HG02852 (cell line): ENCODE data around the gene ENO2.
"Not testable (repeated sequence)": the region's sequence is repeated elsewhere in the genome, so short reads cannot be mapped to it uniquely, and the experiment has no call there.

Experiments
- ATAC-seq: cut with Tn5 transposase; IDR thresholded peaks from one replicate; pipeline ENCODE4 v1.9.1; 2021; ENCODE audit warnings: mild to moderate bottlenecking, moderate library complexity; ENCODE audit not compliant: unreplicated experiment

ENO2 gene

DNA sequence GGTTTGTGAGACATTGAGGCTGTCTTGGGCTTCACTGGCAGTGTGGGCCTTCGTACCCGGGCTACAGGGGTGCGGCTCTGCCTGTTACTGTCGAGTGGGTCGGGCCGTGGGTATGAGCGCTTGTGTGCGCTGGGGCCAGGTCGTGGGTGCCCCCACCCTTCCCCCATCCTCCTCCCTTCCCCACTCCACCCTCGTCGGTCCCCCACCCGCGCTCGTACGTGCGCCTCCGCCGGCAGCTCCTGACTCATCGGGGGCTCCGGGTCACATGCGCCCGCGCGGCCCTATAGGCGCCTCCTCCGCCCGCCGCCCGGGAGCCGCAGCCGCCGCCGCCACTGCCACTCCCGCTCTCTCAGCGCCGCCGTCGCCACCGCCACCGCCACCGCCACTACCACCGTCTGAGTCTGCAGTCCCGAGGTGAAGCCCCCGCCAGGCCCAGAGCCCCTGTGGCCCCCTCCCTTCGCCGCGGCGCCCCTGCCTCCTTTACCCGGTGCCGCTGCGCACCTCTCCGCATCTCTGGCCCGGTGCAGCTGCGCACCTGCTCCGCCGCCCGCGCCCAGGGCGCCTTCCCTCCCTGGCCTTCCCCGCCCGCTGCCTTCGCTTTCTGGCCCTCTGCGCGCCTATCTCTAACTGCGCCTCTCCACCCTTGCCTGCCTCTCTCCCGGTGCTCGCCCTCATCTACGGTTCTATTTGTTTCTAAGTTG is at the start of gene ENO2:
Gene ENO2, plus strand, starts transcription at position 335 of the 701 bp plus-strand sequence. CDS start 1,253 bp downstream, outside the sequence.
- peak; percentile 86 for ATAC-seq

DNA sequence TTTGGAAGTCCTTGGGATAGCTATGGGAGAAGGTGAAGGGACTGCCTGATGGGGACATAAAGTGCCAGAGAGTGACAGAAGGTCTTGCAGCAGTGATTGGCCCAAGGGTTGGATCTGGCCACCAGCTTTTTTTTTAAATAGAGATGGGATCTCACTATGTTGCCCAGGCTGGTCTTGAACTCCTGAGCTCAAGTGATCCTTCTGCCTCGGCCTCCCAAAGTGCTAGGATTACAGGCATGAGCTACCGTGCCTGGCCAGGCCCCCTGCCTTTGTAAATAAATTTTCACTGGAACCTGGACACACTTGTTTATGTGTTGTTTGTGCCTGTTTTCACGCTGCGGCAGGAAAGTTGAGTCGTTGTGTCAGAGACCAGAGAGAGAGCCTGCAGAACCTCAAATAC is 49.1 kb upstream of the ENO2 start:
- not testable (repeated sequence) for ATAC-seq

DNA sequence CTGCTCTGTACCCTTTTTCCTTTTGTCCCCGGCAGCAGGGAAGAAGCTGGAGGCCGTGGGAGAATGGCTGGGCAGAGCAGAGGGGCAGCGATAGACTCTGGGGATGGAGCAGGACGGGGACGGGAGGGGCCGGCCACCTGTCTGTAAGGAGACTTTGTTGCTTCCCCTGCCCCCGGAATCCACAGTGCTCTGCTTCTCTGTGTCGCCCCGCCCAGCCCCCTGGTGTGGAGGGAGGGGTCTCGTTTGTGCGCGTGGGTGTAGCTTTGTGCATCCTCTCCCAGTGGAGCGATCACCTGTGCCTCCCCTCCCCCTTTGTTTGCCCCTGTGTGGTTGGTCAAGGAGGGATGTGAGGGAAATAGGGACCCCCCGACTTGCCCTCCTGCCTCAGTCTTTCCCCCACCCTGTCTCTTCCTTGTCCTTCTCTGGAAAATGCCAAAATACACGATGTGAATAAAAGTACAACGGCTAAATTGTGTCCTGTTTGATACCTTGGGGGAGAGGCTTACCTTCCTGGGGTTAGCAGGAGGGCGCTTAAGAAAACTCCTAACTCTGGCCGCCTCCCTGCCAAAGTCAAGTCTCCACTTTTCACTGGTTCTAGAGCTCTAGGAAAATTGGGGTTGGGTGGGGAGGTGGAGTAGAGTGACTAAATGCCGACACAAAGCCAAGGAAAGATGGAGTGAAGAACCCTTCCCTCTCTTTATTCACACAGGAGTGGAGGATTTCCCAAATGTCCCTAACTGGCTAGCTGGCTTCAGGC is 48.0 kb upstream of the ENO2 start:
- ATAC-seq, result no peak

DNA sequence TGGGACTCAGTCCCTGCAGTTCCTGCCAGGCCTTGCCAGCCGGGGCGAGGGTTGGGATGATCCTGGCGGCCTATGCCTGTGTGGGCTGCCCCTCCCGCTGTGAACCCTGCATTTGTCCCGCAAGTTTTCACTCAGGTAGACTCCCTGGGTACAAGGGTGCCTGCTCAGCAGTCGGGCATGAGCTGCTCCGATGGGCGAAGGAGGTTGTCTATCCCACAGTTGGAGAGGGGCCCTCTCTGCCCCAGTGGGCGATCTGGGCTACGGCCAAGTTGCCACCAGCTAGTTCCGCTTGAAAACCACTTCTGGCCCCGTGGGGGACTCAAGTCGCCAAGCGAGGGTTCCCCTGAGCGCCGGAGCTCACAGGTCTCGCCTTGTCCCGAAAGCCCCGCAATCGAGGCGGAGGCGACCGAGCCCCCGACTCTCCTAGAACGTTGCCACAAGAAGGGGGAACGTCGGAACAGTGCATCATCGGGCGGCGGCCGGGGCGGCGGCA is 47.4 kb upstream of the ENO2 start:
- peak; percentile 14 for ATAC-seq

DNA sequence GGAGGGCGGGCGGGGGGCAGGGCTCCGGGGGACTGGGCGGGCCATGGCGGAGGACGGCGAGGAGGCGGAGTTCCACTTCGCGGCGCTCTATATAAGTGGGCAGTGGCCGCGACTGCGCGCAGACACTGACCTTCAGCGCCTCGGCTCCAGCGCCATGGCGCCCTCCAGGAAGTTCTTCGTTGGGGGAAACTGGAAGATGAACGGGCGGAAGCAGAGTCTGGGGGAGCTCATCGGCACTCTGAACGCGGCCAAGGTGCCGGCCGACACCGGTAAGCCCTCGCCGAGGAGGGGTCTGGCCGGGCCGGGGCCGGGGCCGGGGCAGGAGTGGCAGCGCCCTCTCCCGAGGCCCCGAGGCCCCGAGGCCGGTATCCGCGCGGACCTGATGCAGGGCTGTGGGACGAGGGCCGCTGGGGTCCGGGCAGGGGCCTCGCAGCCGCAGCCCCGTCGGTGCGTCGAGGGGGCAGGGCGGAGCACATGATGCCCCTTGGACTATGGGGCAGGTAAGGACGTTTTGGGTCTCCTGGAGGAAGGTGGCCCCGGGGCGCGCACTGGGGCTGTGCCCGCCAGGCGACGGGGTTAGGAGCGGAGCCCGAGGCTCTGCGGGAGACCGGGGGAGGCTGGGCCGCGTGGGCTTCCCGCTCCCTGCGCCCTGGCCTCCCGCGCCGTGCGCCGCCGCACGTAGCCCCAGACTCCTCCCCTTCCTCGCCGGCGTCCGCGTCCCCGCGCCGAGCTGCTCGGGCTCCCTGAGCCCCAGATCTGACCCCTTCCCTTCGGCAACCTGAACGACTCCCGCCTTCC is 46.8 kb upstream of the ENO2 start, which contains the start of gene TPI1:
Gene TPI1, plus strand, starts transcription at position 119 of the 798 bp plus-strand sequence. Its CDS starts 36 bp downstream, at position 155.
- peak; percentile 68 for ATAC-seq

DNA sequence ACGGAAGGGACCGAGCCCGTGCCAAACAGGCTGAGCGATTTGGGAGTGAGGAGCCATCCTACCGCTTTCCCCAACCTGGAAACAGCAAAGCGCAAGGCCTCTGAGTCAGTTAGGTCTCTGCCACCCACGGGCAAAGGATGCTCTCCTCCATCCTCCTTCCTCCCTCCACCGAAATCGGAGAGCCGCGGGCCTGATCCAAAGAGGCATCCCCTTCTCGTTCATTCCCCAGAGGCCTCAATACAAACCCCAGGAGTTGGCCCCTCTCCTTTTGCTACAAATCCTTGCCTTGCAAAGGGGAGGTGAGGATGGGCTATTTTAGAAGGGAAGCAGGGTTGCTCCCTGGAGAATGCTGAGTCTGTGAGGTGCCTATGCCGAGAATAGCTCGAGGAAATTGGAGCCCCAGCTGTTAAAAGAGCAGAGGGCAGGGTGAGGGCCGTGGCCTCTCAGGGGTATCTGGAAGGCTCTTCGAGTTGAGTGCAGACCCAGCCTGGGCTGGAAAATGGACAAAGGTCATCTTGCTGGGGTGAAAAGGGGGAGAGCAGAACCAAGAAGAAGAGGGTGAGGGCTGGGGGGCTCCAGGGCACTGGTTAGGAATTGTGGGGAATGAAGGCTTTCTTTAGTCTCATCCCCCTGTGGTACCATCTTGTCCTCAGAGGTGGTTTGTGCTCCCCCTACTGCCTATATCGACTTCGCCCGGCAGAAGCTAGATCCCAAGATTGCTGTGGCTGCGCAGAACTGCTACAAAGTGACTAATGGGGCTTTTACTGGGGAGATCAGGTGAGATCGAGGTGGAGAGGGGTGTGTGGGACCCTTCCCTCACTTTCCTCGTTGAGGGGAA is 46.0 kb upstream of the ENO2 start:
- ATAC-seq, result no peak

DNA sequence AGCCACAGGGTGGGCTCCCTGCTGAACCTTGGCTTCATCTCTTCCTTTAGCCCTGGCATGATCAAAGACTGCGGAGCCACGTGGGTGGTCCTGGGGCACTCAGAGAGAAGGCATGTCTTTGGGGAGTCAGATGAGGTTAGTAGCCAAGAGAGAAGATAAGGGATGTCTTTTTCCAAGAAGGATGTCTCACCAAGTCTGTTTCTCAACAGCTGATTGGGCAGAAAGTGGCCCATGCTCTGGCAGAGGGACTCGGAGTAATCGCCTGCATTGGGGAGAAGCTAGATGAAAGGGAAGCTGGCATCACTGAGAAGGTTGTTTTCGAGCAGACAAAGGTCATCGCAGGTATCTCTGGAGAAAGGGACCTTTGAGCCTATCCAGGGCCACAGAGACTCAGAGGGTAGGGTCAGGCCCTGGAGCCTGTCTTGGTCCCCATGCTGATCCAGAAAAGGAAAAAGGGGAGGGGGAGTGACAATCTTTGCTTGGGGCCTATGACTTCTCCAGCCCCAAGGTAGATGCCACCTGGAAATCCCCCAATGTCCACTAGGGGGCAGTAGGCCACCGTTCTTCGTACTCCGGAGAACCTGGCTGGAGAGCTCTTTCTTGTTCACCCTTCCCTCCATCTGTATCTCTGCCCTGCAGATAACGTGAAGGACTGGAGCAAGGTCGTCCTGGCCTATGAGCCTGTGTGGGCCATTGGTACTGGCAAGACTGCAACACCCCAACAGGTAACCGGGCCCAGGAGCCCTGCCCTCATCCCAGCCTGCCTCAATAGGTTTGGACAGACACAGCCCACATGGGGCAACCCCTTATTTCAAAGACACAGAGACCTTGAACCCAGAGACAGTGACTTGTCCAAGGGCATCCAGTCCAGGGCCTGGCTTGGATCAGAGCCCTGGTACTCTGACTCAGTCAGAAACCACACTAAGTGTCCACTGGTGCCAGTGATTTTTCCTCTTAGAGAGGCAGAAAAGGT is 45.0 kb upstream of the ENO2 start:
- ATAC-seq, result no peak

DNA sequence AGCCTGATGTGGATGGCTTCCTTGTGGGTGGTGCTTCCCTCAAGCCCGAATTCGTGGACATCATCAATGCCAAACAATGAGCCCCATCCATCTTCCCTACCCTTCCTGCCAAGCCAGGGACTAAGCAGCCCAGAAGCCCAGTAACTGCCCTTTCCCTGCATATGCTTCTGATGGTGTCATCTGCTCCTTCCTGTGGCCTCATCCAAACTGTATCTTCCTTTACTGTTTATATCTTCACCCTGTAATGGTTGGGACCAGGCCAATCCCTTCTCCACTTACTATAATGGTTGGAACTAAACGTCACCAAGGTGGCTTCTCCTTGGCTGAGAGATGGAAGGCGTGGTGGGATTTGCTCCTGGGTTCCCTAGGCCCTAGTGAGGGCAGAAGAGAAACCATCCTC is 44.1 kb upstream of the ENO2 start:
- not testable (repeated sequence) for ATAC-seq

DNA sequence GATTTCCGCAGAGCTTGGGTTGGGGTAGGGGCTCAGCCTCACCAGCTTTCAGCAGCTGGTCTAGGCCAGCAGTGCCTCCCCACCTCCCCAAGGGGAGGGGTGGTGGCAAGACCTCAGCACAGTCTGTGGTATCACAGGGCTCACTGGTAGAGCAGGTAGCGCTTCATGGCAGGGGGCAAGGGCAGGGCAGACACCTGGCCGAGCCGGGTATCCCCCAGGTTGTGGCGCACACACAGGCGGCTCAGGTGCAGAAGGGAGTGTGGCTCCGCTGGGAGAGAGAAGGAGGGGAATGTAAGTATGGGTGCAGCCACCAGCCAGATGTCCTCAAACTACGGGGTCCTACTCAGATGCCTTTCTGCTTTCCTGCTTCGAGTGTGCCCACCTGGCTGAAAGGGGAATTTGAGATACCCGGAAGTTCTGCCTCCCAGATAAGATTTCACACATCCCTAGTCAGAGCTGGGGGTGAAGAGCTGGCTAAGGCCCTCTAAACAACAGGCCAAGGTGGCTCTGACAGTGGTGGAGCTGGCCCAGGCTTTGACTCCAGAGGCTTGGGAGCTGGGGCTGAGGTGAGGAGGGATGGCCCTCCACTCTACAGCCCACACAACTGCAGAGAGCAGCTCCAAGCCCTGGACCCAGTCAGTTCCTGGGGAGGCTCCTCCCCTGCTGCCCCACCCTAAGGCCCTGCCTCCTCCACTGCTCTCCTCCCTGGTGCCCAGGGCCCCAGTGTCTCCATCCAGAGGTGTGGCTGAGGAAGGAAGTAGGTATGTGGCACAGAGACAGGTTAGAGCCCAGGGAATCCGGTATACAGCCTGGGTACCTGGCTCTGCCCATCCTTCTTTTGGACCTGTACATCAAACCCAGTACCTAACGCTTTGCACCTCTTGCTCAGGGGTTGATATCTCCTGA is 43.1 kb upstream of the ENO2 start:
- no peak for ATAC-seq

DNA sequence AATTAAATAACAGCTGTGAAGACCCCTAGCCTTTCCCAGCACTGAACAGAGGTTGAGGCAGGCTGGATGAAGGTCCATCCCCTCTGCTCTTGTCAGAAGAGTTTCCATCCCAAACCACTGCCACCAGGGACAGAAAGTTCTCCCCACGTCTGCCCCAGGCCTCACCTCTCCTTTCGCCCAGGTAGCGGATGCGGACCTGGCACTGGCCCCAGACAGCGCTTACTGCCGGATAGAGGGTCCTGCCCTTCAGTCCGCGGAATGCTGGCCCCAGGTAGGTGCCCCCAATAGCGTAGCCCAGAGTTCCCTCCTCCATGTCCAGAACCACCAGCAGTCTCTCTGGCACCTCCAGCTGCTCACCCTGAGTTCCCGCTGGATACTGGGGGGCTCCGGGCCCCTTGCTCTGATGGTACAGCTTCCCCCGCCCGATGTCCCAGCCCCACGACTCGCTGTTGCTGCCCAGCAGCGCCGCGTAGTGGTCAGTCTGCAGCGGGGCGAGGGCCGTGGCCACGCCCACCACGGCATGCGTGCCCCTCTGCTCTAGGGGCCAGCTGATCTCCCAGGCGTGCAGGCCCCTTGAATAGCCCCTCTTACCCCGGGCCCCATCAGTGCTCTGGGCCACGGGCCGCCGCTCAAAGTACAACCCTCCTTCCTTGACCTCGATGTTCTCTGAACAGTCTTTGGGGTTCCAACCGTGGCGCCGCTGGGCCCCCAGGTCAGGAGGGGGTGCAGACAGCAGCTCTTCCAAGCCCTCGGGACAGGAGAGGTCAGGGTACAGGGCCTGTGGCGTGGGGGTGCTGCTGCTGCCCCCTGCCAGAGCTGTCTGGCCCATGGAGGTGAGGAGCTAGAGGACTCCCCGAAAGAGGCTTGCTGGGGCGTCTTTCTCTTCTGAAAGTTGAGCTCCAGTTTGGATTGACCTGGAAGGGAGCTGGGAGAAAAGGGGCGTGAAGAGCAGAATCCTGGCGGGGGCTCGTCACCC is 42.0 kb upstream of the ENO2 start:
- ATAC-seq, result no peak

DNA sequence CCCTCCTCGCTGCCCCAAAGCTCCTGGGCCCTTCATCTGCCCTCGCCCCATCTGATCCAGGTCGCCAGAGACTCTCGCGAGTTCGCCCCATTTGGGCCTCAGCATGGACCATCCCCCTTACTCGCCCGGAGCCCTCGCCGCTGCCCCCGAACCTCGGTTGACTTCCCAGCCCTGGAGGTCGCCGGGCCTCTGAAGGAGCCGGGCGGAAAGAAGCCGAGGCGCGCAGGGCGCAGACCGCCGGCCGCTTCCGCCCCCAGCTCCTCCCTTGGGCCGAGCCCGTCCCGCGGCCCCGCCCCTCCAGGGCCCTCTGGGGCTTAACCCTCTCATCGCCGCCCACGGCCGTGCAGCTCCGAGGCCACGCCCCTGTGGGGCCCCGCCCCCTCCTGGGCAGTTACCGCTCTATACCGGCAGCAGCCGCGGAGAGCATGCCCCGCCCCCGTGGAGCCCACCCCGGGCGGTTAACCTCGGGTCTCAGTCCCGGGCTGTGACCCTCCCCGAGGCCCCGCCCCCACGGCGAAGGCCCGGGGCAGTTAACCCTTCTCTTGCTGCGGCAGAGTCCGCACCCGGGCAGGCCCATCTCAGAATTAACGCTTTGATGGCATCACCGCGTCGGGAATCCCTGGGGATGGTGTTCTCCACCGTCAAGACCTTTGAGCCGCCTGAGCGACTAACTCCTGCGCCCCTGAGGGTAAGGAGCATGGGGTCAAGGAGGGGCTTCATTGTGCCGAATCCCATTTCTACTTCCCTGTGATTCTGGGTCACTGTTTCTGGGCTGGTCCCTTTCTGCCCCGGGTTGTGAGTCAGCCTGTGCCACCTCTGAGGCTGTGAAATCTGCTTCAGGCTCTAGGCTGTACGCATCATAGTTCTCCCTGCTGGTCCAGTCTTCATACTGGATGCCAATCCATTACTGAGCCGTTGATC is 41.0 kb upstream of the ENO2 start, which contains the start of gene SPSB2:
Gene SPSB2, minus strand, starts transcription at position 210 of the 921 bp plus-strand sequence. CDS start 402 bp downstream, outside the sequence.
- peak; percentile 79 for ATAC-seq

DNA sequence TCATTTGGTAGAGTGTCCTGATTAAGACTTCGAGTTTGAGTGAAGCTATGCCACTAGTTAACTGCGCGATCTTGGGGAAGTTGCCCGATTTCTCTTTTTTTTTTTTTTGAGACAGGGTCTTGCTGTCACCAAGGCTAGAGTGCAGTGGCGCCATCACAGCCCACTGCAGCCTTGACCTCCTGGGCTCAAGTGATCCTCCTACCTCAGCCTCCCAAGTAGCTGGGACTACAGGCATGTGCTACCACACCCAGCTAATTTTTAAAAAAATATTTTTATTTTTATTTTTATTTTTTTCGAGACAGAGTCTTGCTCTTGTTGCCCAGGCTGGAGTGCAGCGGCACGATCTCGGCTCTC is 40.4 kb upstream of the ENO2 start:
- not testable (repeated sequence) for ATAC-seq

DNA sequence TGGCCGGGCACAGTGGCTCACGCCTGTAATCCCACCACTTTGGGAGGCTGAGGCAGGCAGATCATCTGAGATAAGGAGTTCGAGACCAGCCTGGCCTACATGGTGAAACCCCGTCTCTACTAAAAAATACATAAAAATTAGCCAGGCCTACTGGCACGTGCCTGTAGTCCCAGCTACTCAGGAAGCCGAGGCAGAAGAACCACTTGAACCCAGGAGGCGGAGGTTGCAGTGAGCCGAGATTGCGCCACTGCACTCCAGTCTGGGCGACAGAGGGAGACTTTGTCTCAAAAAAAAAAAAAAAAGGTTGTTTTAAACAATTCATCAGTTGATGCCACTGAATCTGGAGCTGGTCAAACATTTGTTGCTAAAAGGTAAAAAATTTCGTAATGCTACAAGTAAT is 34.6 kb upstream of the ENO2 start:
- ATAC-seq, result not testable (repeated sequence)

DNA sequence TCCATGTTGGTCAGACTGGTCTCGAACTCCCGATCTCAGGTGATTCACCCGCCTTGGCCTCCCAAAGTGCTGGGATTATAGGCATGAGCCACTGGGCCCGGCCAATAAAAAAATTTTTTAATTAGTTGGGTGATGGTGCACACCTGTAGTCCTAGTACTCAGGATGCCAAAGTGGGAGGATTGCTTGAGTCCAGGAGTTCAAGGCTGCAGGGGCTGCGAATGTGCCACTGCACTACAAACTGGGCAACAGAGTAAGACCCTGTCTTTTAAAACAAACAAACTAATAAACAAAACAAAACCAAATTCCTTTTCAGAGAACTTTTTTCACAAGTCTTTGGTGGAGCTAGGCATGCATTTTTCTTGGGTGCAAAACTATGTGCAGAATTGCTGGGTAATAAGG is 31.1 kb upstream of the ENO2 start:
- no peak for ATAC-seq

DNA sequence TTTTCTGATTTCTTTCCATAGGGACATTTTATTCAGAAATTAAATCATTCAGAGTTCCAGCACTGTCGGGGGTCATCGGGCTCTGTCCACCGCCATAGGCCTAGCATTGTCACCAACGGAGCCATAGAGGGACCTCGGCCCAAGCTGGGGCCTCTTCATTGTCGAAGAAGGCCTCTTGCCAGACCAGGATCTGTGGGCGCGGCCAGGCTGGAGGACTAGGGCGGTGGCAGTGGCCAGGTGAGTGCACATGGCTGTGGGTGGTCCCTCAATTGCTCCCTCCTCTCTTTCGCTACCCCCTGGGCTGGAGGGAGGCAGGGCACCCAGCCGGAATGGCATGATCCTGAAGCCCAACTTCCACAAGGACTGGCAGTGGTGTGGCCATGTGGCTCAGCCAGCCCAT is 30.7 kb upstream of the ENO2 start:
- ATAC-seq, result no peak

DNA sequence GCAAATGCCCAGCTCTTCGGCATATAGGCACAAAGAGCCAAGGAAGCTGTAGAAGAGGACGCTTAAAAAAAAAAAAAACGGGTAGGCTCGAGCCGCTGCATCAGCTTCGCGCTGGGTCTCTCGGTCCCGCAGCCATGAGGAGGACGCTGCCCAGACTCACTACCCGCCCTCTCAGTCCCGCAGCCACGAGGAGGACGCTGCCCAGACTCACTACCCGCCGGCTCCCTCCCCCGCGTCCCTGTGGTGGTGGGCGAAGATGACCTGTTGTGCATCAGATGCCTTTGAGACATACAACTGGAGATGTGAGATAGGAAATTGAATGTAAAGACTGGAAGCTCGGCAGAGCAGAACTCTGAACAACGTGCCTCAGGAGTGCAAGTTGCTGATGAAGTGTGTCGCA is 29.8 kb upstream of the ENO2 start:
- ATAC-seq, result no peak
